Suprapubic skin (tissue), 4 donors: Measurements from ENCODE around the gene EML1. TPM values are rescaled to one million over a fixed set of nuclear protein-coding genes. Genes with fewer than 3 reads are reported as not detected.

Experiments
- DNase-seq, 2 donors: peaks; one replicate each; pipeline ENCODE4 v3.0.0-alpha.2; 2019; ENCODE audit warnings: low spot score in 2 of 2
- H3K27ac ChIP-seq: fragments of 200-600 bp; sonication (generic); one replicate; pipeline ENCODE4 v1.5.1; 2019
- H3K27me3 ChIP-seq: fragments of 200-600 bp; sonication (generic); one replicate; pipeline ENCODE4 v1.5.1; 2019
- H3K36me3 ChIP-seq: fragments of 200-600 bp; sonication (generic); one replicate; pipeline ENCODE4 v1.5.1; 2019
- H3K4me1 ChIP-seq: fragments of 200-600 bp; sonication (generic); one replicate; pipeline ENCODE4 v1.5.1; 2019
- H3K4me3 ChIP-seq: fragments of 200-600 bp; sonication (generic); one replicate; pipeline ENCODE4 v1.5.1; 2019; ENCODE audit warnings: mild to moderate bottlenecking
- H3K9me3 ChIP-seq: fragments of 200-600 bp; sonication (generic); one replicate; pipeline ENCODE4 v1.5.1; 2019
- CTCF ChIP-seq, 2 donors: fragments of 200-600 bp in 1 of 2; fragments of 450-650 bp in 1 of 2; sonication (generic) in 1 of 2; IDR thresholded peaks; one replicate each; pipeline ENCODE4 v1.5.1; 2016 to 2019; ENCODE audit warnings: antibody characterized with exemption in 2 of 2, mild to moderate bottlenecking in 1 of 2, moderate library complexity in 1 of 2
- EP300 ChIP-seq: sonication (generic); formaldehyde crosslinking; IDR thresholded peaks from one replicate; pipeline ENCODE4 v1.6.1; 2017; ENCODE audit warnings: antibody characterized with exemption
- POLR2A ChIP-seq, 2 donors: fragments of 450-650 bp; IDR thresholded peaks; one replicate each; pipeline ENCODE4 v1.6.1; 2017; ENCODE audit warnings: antibody characterized with exemption in 2 of 2, mild to moderate bottlenecking in 2 of 2, moderate library complexity in 2 of 2
- POLR2AphosphoS5 ChIP-seq, 3 donors: sonication (generic); formaldehyde crosslinking; IDR thresholded peaks; one replicate each; pipeline ENCODE4 v1.6.1; 2017; ENCODE audit warnings: antibody characterized with exemption in 3 of 3
- WGBS: methylation state at CpG from one replicate; pipeline ENCODE4 v1.1.5; 2018; 5-methylcytosine and 5-hydroxymethylcytosine counted together
- total RNA-seq, 4 donors: library from RNA; depleted of rRNA; stranded (reverse); fragments of >200 nt; gene quantifications; one replicate each; pipeline ENCODE4 v1.1.0, GENCODE V29; 2016

Gene EML1
- total RNA-seq, 4 donors from 2014 or later: 9.6 to 17.6 (median 15.4) TPM

- DNase-seq: no peak
- no peaks in the 10 kb centered on the region for H3K9me3 ChIP-seq
- no peaks in the 10 kb centered on the region for H3K36me3 ChIP-seq
- H3K27me3 ChIP-seq: no peaks in the 10 kb centered on the region
- no peak overlapping the region for H3K27ac ChIP-seq
- TF ChIP-seq POLR2A (IDR thresholded peaks at IDR 0.05) (no peak), POLR2AphosphoS5 (IDR thresholded peaks at IDR 0.05) (no peak), CTCF (IDR thresholded peaks at IDR 0.05) (no peak), EP300 (no peak)
- H3K4me1 ChIP-seq: peaks cover 24% of the 10 kb centered on the region
- 95% methylated on average over 6 of the region's 6 CpGs for WGBS
- no peak overlapping the region for H3K4me3 ChIP-seq
Observed at GRCh38 chr14:99812892-99813291, 19.7 kb downstream of the EML1 start.

- H3K9me3 ChIP-seq: no peaks in the 10 kb centered on the region
- WGBS: 43% methylated on average over 6 of the region's 6 CpGs
- no peaks in the 10 kb centered on the region for H3K27me3 ChIP-seq
- no peaks in the 10 kb centered on the region for H3K36me3 ChIP-seq
- no peak overlapping the region for H3K27ac ChIP-seq
- H3K4me1 ChIP-seq: peaks cover 5% of the 10 kb centered on the region
- H3K4me3 ChIP-seq: no peak overlapping the region
- no peak for DNase-seq
- no peak for TF ChIP-seq POLR2A (IDR thresholded peaks at IDR 0.05)
Observed at GRCh38 chr14:99815696-99816095, 22.5 kb downstream of the EML1 start.

- WGBS: 62% methylated on average over 7 of the region's 7 CpGs
- Histone ChIP-seq H3K9me3 (no peaks in the 10 kb centered on the region), H3K4me1 (peaks cover 5% of the 10 kb centered on the region), H3K4me3 (no peak overlapping the region), H3K27ac (no peak overlapping the region), H3K27me3 (no peaks in the 10 kb centered on the region), H3K36me3 (no peaks in the 10 kb centered on the region)
- no peak for DNase-seq
- TF ChIP-seq CTCF (IDR thresholded peaks at IDR 0.05): no peak
- no peak for TF ChIP-seq POLR2A (IDR thresholded peaks at IDR 0.05)
- TF ChIP-seq EP300: no peak
- TF ChIP-seq POLR2AphosphoS5 (IDR thresholded peaks at IDR 0.05): no peak
Observed at GRCh38 chr14:99816217-99816616, 23.0 kb downstream of the EML1 start.

- TF ChIP-seq CTCF (IDR thresholded peaks at IDR 0.05) (no peak), EP300 (no peak), POLR2A (IDR thresholded peaks at IDR 0.05) (no peak), POLR2AphosphoS5 (IDR thresholded peaks at IDR 0.05) (no peak)
- DNase-seq: no peak
- Histone ChIP-seq H3K4me1 (peaks cover 8% of the 10 kb centered on the region), H3K4me3 (no peak overlapping the region), H3K9me3 (no peaks in the 10 kb centered on the region), H3K27ac (no peak overlapping the region), H3K27me3 (no peaks in the 10 kb centered on the region), H3K36me3 (no peaks in the 10 kb centered on the region)
- 48% methylated on average over 3 of the region's 3 CpGs for WGBS
Observed at GRCh38 chr14:99816642-99817041, 23.4 kb downstream of the EML1 start.

- Histone ChIP-seq H3K9me3 (no peaks in the 10 kb centered on the region), H3K4me3 (no peak overlapping the region), H3K27me3 (no peaks in the 10 kb centered on the region), H3K4me1 (peaks cover 15% of the 10 kb centered on the region), H3K36me3 (no peaks in the 10 kb centered on the region), H3K27ac (no peak overlapping the region)
- 91% methylated on average over 10 of the region's 10 CpGs for WGBS
- no peak for DNase-seq
- TF ChIP-seq EP300 (no peak), POLR2AphosphoS5 (IDR thresholded peaks at IDR 0.05) (no peak), CTCF (IDR thresholded peaks at IDR 0.05) (no peak), POLR2A (IDR thresholded peaks at IDR 0.05) (no peak)
Observed at GRCh38 chr14:99817331-99817730, 24.1 kb downstream of the EML1 start.

- Histone ChIP-seq H3K36me3 (no peaks in the 10 kb centered on the region), H3K27ac (no peak overlapping the region), H3K27me3 (no peaks in the 10 kb centered on the region), H3K9me3 (no peaks in the 10 kb centered on the region), H3K4me3 (no peak overlapping the region), H3K4me1 (peaks cover 16% of the 10 kb centered on the region)
- TF ChIP-seq EP300: no peak
- TF ChIP-seq CTCF (IDR thresholded peaks at IDR 0.05): no peak
- no peak for TF ChIP-seq POLR2A (IDR thresholded peaks at IDR 0.05)
- TF ChIP-seq POLR2AphosphoS5 (IDR thresholded peaks at IDR 0.05): no peak
- DNase-seq: no peak
- WGBS: 82% methylated on average over 11 of the region's 11 CpGs
Observed at GRCh38 chr14:99818503-99819036, 25.4 kb downstream of the EML1 start.
